Measurements from ENCODE around the gene IBSP. TPM values are rescaled to one million over a fixed set of nuclear protein-coding genes. Genes with fewer than 3 reads are reported as not detected.
A peak's percentile ranks its signal among the peaks of the same experiment; 100 is the strongest.

IBSP gene
- total and polyA plus RNA-seq, 2 experiments from 2014 or later, result not detected

DNA sequence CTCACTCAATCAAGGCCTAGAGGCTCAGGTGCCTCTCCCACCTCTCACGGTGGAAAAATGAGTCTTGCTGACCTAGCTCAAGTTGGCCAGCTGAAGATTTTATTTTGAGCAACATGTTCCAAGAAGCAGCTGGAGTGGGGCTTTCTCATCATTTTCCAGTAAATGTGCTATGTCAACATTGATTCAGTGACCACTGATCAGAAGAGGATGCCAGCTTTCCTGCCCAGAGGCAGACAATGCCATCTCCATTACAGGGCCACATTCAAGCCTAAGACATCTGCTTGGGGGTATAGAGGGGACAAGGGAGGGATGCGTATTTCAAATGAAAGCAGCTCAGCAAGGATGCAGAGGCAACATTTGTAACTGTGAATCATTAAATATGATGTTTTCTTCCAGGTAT lies 36.4 kb downstream of the IBSP start:
- Histone ChIP-seq H3K4me1 (ENCODE audit: low read depth) (no peaks in the 10 kb centered on the region), H3K4me3 (no peak overlapping the region), H3K36me3 (no peaks in the 10 kb centered on the region), H3K9me3 (ENCODE audit: low read depth) (no peaks in the 10 kb centered on the region), H3K27me3 (no peaks in the 10 kb centered on the region), H3K27ac (no peak overlapping the region)
- DNase-seq (ENCODE audit: low read depth in 1 of 2, low spot score in 1 of 2), result no peak
- TF ChIP-seq, protein P1, sequence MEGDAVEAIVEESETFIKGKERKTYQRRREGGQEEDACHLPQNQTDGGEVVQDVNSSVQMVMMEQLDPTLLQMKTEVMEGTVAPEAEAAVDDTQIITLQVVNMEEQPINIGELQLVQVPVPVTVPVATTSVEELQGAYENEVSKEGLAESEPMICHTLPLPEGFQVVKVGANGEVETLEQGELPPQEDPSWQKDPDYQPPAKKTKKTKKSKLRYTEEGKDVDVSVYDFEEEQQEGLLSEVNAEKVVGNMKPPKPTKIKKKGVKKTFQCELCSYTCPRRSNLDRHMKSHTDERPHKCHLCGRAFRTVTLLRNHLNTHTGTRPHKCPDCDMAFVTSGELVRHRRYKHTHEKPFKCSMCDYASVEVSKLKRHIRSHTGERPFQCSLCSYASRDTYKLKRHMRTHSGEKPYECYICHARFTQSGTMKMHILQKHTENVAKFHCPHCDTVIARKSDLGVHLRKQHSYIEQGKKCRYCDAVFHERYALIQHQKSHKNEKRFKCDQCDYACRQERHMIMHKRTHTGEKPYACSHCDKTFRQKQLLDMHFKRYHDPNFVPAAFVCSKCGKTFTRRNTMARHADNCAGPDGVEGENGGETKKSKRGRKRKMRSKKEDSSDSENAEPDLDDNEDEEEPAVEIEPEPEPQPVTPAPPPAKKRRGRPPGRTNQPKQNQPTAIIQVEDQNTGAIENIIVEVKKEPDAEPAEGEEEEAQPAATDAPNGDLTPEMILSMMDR (IDR thresholded peaks at IDR 0.05; ENCODE audit: low read depth, low read length), result no peak

GRCh38 chr4:87838205-87838604 lies 38.9 kb downstream of the IBSP start:
- H3K9me3 ChIP-seq (ENCODE audit: low read depth), result no peaks in the 10 kb centered on the region
- DNase-seq (ENCODE audit: low read depth in 1 of 2, low spot score in 1 of 2), result no peak
- no peaks in the 10 kb centered on the region for H3K36me3 ChIP-seq
- TF ChIP-seq, protein P1 (IDR thresholded peaks at IDR 0.05; ENCODE audit: low read depth, low read length), result peak; percentile 46
- no peak overlapping the region for H3K27ac ChIP-seq
- no peaks in the 10 kb centered on the region for H3K27me3 ChIP-seq
- no peak overlapping the region for H3K4me3 ChIP-seq
- no peaks in the 10 kb centered on the region for H3K4me1 ChIP-seq (ENCODE audit: low read depth)

GRCh38 chr4:87838890-87839591 lies 39.7 kb downstream of the IBSP start:
- DNase-seq (ENCODE audit: low read depth in 1 of 2, low spot score in 1 of 2), result peak; percentile 49 to 63
- TF ChIP-seq, protein P1 (IDR thresholded peaks at IDR 0.05; ENCODE audit: low read depth, low read length), result peak; percentile 73
- H3K4me1 ChIP-seq (ENCODE audit: low read depth), result peaks cover 3% of the 10 kb centered on the region
- no peaks in the 10 kb centered on the region for H3K27me3 ChIP-seq
- no peak overlapping the region for H3K4me3 ChIP-seq
- H3K36me3 ChIP-seq, result no peaks in the 10 kb centered on the region
- H3K27ac ChIP-seq, result no peak overlapping the region
- H3K9me3 ChIP-seq (ENCODE audit: low read depth), result no peaks in the 10 kb centered on the region

DNA sequence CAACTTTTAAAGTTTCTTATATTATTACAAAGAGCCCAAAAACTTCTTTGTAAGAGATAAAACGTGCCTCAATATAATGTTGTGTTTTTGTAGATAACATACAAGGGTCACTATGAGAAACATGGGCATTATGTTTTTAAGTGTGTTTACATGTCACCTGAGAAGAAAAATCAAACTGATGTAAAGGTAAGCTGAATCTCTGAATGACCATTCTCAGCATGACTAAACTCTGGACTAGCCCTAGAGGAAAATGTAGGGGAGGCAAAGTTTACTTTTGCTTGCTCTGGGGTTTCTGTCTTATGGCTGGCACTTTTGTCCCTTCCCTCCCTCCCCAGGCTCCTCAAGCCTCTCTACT lies 40.2 kb downstream of the IBSP start:
- Histone ChIP-seq H3K27me3 (no peaks in the 10 kb centered on the region), H3K4me1 (ENCODE audit: low read depth) (peaks cover 6% of the 10 kb centered on the region), H3K4me3 (no peak overlapping the region), H3K27ac (no peak overlapping the region), H3K36me3 (no peaks in the 10 kb centered on the region), H3K9me3 (ENCODE audit: low read depth) (no peaks in the 10 kb centered on the region)
- no peak for DNase-seq (ENCODE audit: low read depth in 1 of 2, low spot score in 1 of 2)
- TF ChIP-seq, protein P1 (IDR thresholded peaks at IDR 0.05; ENCODE audit: low read depth, low read length), result no peak

DNA sequence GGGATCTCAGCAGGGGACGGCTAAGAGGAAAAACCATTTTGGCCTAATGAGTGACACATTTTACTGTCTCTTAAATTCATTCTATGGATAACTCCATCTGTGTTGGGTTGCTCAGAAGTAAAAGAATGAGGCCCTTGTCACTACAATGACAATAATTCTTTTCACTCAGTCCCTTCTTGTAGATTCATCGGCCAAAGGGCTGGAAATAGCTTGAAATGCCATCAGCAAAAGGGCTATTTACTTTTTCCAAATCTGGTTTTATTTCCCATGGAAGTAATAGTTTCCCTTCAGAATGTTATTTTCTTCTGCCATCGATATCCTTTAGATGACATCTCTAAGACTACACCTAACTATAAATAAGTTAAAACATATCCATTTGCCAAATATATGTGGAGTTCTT lies 40.8 kb downstream of the IBSP start:
- H3K4me1 ChIP-seq (ENCODE audit: low read depth), result peaks cover 6% of the 10 kb centered on the region
- DNase-seq (ENCODE audit: low read depth in 1 of 2, low spot score in 1 of 2), result no peak
- no peaks in the 10 kb centered on the region for H3K9me3 ChIP-seq (ENCODE audit: low read depth)
- H3K27ac ChIP-seq, result no peak overlapping the region
- H3K4me3 ChIP-seq, result no peak overlapping the region
- H3K27me3 ChIP-seq, result no peaks in the 10 kb centered on the region
- no peaks in the 10 kb centered on the region for H3K36me3 ChIP-seq
- TF ChIP-seq, protein P1 (IDR thresholded peaks at IDR 0.05; ENCODE audit: low read depth, low read length), result no peak

All from cardiac muscle cell (in vitro differentiated cells and primary cell).